H9 (cell line): ENCODE measurements around the gene TWSG1. TPM values are rescaled to one million over a fixed set of nuclear protein-coding genes. Genes with fewer than 3 reads are reported as not detected.

Experiments
- DNase-seq: peaks from one replicate; pipeline ENCODE4 v3.0.0-alpha.2; 2017
- H2AFZ ChIP-seq: one replicate; pipeline ENCODE4 v1.6.1; 2013; ENCODE audit warnings: mild to moderate bottlenecking, low read length, control low read depth, moderate library complexity
- H2AK5ac ChIP-seq: 2 replicates; pipeline ENCODE4 v1.6.1; 2013; ENCODE audit warnings: low read length, control low read depth, mixed read lengths; ENCODE audit not compliant: insufficient read length
- H2BK120ac ChIP-seq: one replicate; pipeline ENCODE4 v1.6.1; 2013; ENCODE audit warnings: low read depth, mild to moderate bottlenecking, low read length, control low read depth, inconsistent platforms; ENCODE audit not compliant: poor library complexity, severe bottlenecking
- H2BK12ac ChIP-seq: 2 replicates; pipeline ENCODE4 v1.6.1; 2013; ENCODE audit warnings: low read length, control low read depth, mixed read lengths, low read depth; ENCODE audit not compliant: insufficient read length
- H2BK15ac ChIP-seq: 2 replicates; pipeline ENCODE4 v1.6.1; 2013; ENCODE audit warnings: low read depth, low read length, control low read depth
- H2BK20ac ChIP-seq: one replicate; pipeline ENCODE4 v1.6.1; 2013; ENCODE audit warnings: low read depth, mild to moderate bottlenecking, low read length, control low read depth, inconsistent platforms; ENCODE audit not compliant: poor library complexity, severe bottlenecking
- H2BK5ac ChIP-seq: 2 replicates; pipeline ENCODE4 v1.6.1; 2013; ENCODE audit warnings: low read length, control low read depth, mixed read lengths; ENCODE audit not compliant: insufficient read length
- H3K14ac ChIP-seq: 2 replicates; pipeline ENCODE4 v1.6.1; 2013; ENCODE audit warnings: low read length, control low read depth; ENCODE audit not compliant: insufficient read depth
- H3K18ac ChIP-seq: 2 replicates; pipeline ENCODE4 v1.6.1; 2013; ENCODE audit warnings: low read depth, mild to moderate bottlenecking, mixed read lengths, low read length, control low read depth; ENCODE audit not compliant: insufficient read length
- H3K23ac ChIP-seq: 2 replicates; pipeline ENCODE4 v1.6.1; 2013; ENCODE audit warnings: low read length, control low read depth, mixed read lengths, low read depth; ENCODE audit not compliant: insufficient read length
- H3K23me2 ChIP-seq: 2 replicates; pipeline ENCODE4 v1.6.1; 2013; ENCODE audit warnings: low read depth, mild to moderate bottlenecking, mixed read lengths, low read length, control low read depth; ENCODE audit not compliant: insufficient read length, poor library complexity, severe bottlenecking
- H3K27ac ChIP-seq: 2 replicates; pipeline ENCODE4 v1.5.1; 2013; ENCODE audit warnings: low read length, control low read depth, mixed read lengths, low read depth; ENCODE audit not compliant: insufficient read length
- H3K27me3 ChIP-seq: 2 replicates; pipeline ENCODE4 v1.6.1; 2013; ENCODE audit warnings: low read length, control low read depth, inconsistent platforms; ENCODE audit not compliant: insufficient read depth
- H3K4ac ChIP-seq: 2 replicates; pipeline ENCODE4 v1.6.1; 2013; ENCODE audit warnings: low read depth, mild to moderate bottlenecking, control low read depth, inconsistent platforms, low read length, moderate library complexity
- H3K4me1 ChIP-seq: 2 replicates; pipeline ENCODE4 v1.6.1; 2013; ENCODE audit warnings: low read length, control low read depth, inconsistent platforms; ENCODE audit not compliant: insufficient read depth
- H3K4me2 ChIP-seq: 2 replicates; pipeline ENCODE4 v1.6.1; 2013; ENCODE audit warnings: low read length, control low read depth, mixed read lengths; ENCODE audit not compliant: insufficient read length, insufficient read depth
- H3K56ac ChIP-seq: 2 replicates; pipeline ENCODE4 v1.6.1; 2013; ENCODE audit warnings: low read depth, mild to moderate bottlenecking, mixed read lengths, low read length, control low read depth; ENCODE audit not compliant: insufficient read length
- H3K79me1 ChIP-seq: 2 replicates; pipeline ENCODE4 v1.6.1; 2013; ENCODE audit warnings: low read depth, mild to moderate bottlenecking, moderate library complexity, low read length, control low read depth, inconsistent platforms; ENCODE audit not compliant: insufficient read depth, poor library complexity, severe bottlenecking
- H3K79me2 ChIP-seq: 2 replicates; pipeline ENCODE4 v1.6.1; 2013; ENCODE audit warnings: low read length, control low read depth, inconsistent platforms; ENCODE audit not compliant: insufficient read depth
- H3K9ac ChIP-seq: 2 replicates; pipeline ENCODE4 v1.6.1; 2013; ENCODE audit warnings: low read length, control low read depth, mixed read lengths; ENCODE audit not compliant: insufficient read length; ENCODE audit errors: extremely low read depth
- H3K9me3 ChIP-seq: one replicate; pipeline ENCODE4 v1.6.1; 2013; ENCODE audit warnings: low read depth, low read length, inconsistent platforms; ENCODE audit not compliant: control insufficient read depth
- H3T11ph ChIP-seq: one replicate; pipeline ENCODE4 v1.6.1; 2013; ENCODE audit warnings: mild to moderate bottlenecking, low read length, control low read depth, inconsistent platforms
- H4K20me1 ChIP-seq: one replicate; pipeline ENCODE4 v1.6.1; 2013; ENCODE audit not compliant: control insufficient read depth, insufficient read length, insufficient read depth
- H4K5ac ChIP-seq: 2 replicates; pipeline ENCODE4 v1.6.1; 2013; ENCODE audit warnings: low read depth, mild to moderate bottlenecking, mixed read lengths, low read length, control low read depth; ENCODE audit not compliant: insufficient read length
- H4K8ac ChIP-seq: replicated peaks from 2 replicates; pipeline ENCODE4 v1.6.1; 2013; ENCODE audit warnings: low read length, control low read depth, mixed read lengths, low read depth; ENCODE audit not compliant: insufficient read length
- H4K91ac ChIP-seq: 2 replicates; pipeline ENCODE4 v1.6.1; 2013; ENCODE audit warnings: low read depth, mild to moderate bottlenecking, moderate library complexity, mixed read lengths, low read length, control low read depth; ENCODE audit not compliant: insufficient read length
- H3K27ac Mint-ChIP-seq, 3 experiments: 2 replicates in 2 of 3; 3 replicates in 1 of 3; pipeline ENCODE4 v1.8.0; 2020 to 2021; ENCODE audit warnings: mixed read lengths in 3 of 3, mild to moderate bottlenecking in 1 of 3, moderate library complexity in 1 of 3
- H3K27me3 Mint-ChIP-seq: 2 replicates; pipeline ENCODE4 v1.8.0; 2021; ENCODE audit warnings: low read depth, mild to moderate bottlenecking, moderate library complexity, mixed read lengths
- H3K36me3 Mint-ChIP-seq, 3 experiments: 2 replicates in 2 of 3; 3 replicates in 1 of 3; pipeline ENCODE4 v1.8.0; 2020 to 2021; ENCODE audit warnings: low read depth in 3 of 3, mixed read lengths in 3 of 3; ENCODE audit not compliant: insufficient read depth in 1 of 3
- H3K4me1 Mint-ChIP-seq, 2 experiments: 2 replicates each; pipeline ENCODE4 v1.8.0; 2020; ENCODE audit warnings: mixed read lengths in 2 of 2
- H3K4me3 Mint-ChIP-seq, 2 experiments: 2 replicates in 1 of 2; 3 replicates in 1 of 2; pipeline ENCODE4 v1.8.0; 2020 to 2021; ENCODE audit warnings: mild to moderate bottlenecking in 2 of 2, mixed read lengths in 2 of 2, moderate library complexity in 1 of 2
- H3K9me3 Mint-ChIP-seq, 2 experiments: 2 replicates in 1 of 2; 3 replicates in 1 of 2; pipeline ENCODE4 v1.8.0; 2020; ENCODE audit warnings: mild to moderate bottlenecking in 2 of 2, mixed read lengths in 2 of 2, moderate library complexity in 1 of 2
- WGBS: extraction: QIAGEN DNeasy Blood & Tissue Kit; methylation state at CpG from one replicate; pipeline ENCODE4 v1.1.7; 2013; ENCODE audit warnings: missing lambda C conversion rate, low lambda C conversion rate, mixed read lengths; ENCODE audit not compliant: insufficient read length; ENCODE audit errors: extremely low coverage; 5-methylcytosine and 5-hydroxymethylcytosine counted together
- long read RNA-seq: library from polyadenylated mRNA; unstranded; transcript quantifications from one replicate; pipeline ENCODE4 v2.0.0, GENCODE V29; 2020
- total RNA-seq: library from RNA; stranded (reverse); gene quantifications from 2 replicates; pipeline ENCODE4 v1.2.1, GENCODE V29; 2021
- TF ChIP-seq, protein P1 (sequence below): fragments of 200-600 bp; sonication (generic); conservative IDR thresholded peaks from 3 replicates; pipeline ENCODE4 v1.8.0; 2021; ENCODE audit warnings: antibody characterized with exemption, mild to moderate bottlenecking

The TWSG1 gene
- 25.7 and 27.4 TPM in 2 replicates for total RNA-seq
- long read RNA-seq, transcript TWSG1-201 (5 exons, 3,756 nt) = major isoform, 163 of 179 reads
- long read RNA-seq, partial matches to known transcripts = 1 of 179 reads
- long read RNA-seq, other reads (novel, unspliced or antisense) = 13 of 179 reads

DNA sequence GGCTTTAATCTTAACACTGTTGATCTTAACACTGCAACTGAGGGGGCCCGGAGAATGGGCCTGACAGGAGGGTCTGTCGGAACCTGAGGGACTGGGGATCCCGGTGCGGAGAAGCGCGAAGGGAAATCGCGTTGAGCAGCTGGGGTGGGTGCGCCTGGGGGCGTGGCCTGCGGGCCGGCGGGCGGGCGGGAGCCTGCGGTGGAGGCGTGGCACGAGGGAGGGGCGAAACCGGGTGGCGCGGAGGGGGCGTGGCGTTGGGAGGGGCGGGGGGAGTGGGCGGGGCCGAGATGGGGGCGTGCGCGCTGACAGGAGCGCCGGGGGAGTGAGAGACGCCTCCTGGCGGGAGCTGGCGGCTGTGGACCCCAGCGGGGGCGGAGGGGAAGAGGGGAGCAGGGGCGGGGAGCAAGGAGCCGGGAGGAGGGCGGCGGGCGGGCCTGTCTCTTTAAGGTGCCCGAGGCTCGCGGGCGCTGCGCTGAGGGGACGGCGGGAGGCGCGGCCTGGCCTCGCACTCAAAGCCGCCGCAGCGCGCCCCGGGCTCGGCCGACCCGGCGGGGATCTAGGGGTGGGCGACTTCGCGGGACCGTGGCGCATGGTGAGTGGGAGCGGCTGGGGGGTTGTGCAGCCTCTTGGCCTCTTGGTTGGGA is at the start of gene TWSG1:
Gene TWSG1, plus strand, starts transcription at position 445 of the 644 bp plus-strand sequence. CDS start 2,457 bp downstream, outside the sequence.
- H3K56ac ChIP-seq = no peak within 1 kb of the TSS
- H3T11ph ChIP-seq = no peak within 1 kb of the TSS
- no peak within 1 kb of the TSS for H3K4ac ChIP-seq
- peak within 1 kb of the TSS; percentile 42 for H3K9ac ChIP-seq
- no peak within 1 kb of the TSS for H2BK15ac ChIP-seq
- no peak within 1 kb of the TSS for H4K8ac ChIP-seq
- H2AK5ac ChIP-seq = no peak within 1 kb of the TSS
- no peak within 1 kb of the TSS for H2BK5ac ChIP-seq
- peaks cover 0 to 8% of the 10 kb centered on the region in 2 experiments; a peak in 3 of 4 replicates for H3K4me1 Mint-ChIP-seq
- peak within 1 kb of the TSS; percentile 71 for H3K18ac ChIP-seq
- peak within 1 kb of the TSS; percentile 51 for H2AFZ ChIP-seq
- peak within 1 kb of the TSS in 2 of 3 experiments; percentile 57 to 61; a peak in 5 of 7 replicates for H3K27ac Mint-ChIP-seq
- H4K20me1 ChIP-seq = no peaks in the 10 kb centered on the region
- H2BK120ac ChIP-seq = no peak within 1 kb of the TSS
- 0 out of 2 replicates have a peak within 1 kb of the TSS, but pooled peaks have one; percentile 78 for H3K14ac ChIP-seq
- no peaks in the 10 kb centered on the region for H3K4me1 ChIP-seq
- H3K4me3 Mint-ChIP-seq = peak within 1 kb of the TSS; percentile 77 to 91
- H3K27me3 Mint-ChIP-seq = peaks cover 17% of the 10 kb centered on the region
- H3K9me3 ChIP-seq = no peaks in the 10 kb centered on the region
- H3K23ac ChIP-seq = no peak within 1 kb of the TSS
- H3K36me3 Mint-ChIP-seq = peaks cover 2 to 12% (median 10%) of the 10 kb centered on the region in 3 experiments
- peak within 1 kb of the TSS; percentile 57 for H3K4me2 ChIP-seq
- WGBS = no CpG with 5 or more reads among the region's 67 CpGs
- no peaks in the 10 kb centered on the region; a peak in 2 of 5 replicates for H3K9me3 Mint-ChIP-seq
- peak; percentile 96 for DNase-seq
- no peak within 1 kb of the TSS for H2BK12ac ChIP-seq
- H3K79me2 ChIP-seq = no peaks in the 10 kb centered on the region
- H3K27ac ChIP-seq = no peak within 1 kb of the TSS
- TF ChIP-seq, protein P1, sequence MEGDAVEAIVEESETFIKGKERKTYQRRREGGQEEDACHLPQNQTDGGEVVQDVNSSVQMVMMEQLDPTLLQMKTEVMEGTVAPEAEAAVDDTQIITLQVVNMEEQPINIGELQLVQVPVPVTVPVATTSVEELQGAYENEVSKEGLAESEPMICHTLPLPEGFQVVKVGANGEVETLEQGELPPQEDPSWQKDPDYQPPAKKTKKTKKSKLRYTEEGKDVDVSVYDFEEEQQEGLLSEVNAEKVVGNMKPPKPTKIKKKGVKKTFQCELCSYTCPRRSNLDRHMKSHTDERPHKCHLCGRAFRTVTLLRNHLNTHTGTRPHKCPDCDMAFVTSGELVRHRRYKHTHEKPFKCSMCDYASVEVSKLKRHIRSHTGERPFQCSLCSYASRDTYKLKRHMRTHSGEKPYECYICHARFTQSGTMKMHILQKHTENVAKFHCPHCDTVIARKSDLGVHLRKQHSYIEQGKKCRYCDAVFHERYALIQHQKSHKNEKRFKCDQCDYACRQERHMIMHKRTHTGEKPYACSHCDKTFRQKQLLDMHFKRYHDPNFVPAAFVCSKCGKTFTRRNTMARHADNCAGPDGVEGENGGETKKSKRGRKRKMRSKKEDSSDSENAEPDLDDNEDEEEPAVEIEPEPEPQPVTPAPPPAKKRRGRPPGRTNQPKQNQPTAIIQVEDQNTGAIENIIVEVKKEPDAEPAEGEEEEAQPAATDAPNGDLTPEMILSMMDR = peak; percentile 49; the same call in 2 of the 3 replicates
- no peak within 1 kb of the TSS for H4K5ac ChIP-seq
- H3K27me3 ChIP-seq = no peaks in the 10 kb centered on the region
- no peak within 1 kb of the TSS for H4K91ac ChIP-seq
- H3K23me2 ChIP-seq = peaks cover 5% of the 10 kb centered on the region
- H3K79me1 ChIP-seq = no peaks in the 10 kb centered on the region
- no peak within 1 kb of the TSS for H2BK20ac ChIP-seq
